ENCODE results near the gene CDHR1.

DNA sequence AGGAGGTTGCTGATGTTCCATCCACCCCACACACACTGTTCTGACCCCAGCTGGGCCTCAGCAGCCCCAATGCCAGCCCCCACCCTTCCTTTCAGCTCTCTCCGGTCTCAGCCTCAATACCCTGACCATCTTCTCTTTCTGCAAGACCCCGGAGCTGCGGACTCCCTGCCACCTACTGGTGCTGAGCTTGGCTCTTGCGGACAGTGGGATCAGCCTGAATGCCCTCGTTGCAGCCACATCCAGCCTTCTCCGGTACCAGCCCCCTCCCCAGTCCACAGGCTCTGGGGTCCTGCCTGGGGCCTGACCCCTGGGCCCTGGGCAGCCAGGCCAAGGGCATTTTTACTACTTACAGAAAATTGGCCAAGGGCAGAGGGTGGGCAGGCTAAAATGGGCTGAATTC lies 53.2 kb downstream of the CDHR1 start:
- TF ChIP-seq REST (IDR thresholded peaks at IDR 0.05; ENCODE audit: unreplicated experiment) (no peak), EZH2 (IDR thresholded peaks at IDR 0.05; ENCODE audit: low read depth, unreplicated experiment) (no peak), EZH2phosphoT487 (IDR thresholded peaks at IDR 0.05; ENCODE audit: unreplicated experiment) (no peak), POLR2AphosphoS5 (IDR thresholded peaks at IDR 0.05; ENCODE audit: low read depth) (no peak), NANOG (IDR thresholded peaks at IDR 0.05; ENCODE audit: borderline replicate concordance) (no peak), JUNB (IDR thresholded peaks at IDR 0.05; ENCODE audit: unreplicated experiment) (no peak), CREB1 (CRISPR knock-in tag; IDR thresholded peaks at IDR 0.05; ENCODE audit: low read depth) (no peak), ZNF462 (CRISPR knock-in tag; IDR thresholded peaks at IDR 0.05) (no peak)
- TF ChIP-seq, protein P1, sequence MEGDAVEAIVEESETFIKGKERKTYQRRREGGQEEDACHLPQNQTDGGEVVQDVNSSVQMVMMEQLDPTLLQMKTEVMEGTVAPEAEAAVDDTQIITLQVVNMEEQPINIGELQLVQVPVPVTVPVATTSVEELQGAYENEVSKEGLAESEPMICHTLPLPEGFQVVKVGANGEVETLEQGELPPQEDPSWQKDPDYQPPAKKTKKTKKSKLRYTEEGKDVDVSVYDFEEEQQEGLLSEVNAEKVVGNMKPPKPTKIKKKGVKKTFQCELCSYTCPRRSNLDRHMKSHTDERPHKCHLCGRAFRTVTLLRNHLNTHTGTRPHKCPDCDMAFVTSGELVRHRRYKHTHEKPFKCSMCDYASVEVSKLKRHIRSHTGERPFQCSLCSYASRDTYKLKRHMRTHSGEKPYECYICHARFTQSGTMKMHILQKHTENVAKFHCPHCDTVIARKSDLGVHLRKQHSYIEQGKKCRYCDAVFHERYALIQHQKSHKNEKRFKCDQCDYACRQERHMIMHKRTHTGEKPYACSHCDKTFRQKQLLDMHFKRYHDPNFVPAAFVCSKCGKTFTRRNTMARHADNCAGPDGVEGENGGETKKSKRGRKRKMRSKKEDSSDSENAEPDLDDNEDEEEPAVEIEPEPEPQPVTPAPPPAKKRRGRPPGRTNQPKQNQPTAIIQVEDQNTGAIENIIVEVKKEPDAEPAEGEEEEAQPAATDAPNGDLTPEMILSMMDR (conservative IDR thresholded peaks at IDR 0.05; ENCODE audit: low read depth in 2 of 2) = no peak

All from GM23338 (cell line).